HG02852 (cell line): ENCODE data around the gene RUBCN.
"Not testable (repeated sequence)": the region's sequence is repeated elsewhere in the genome, so short reads cannot be mapped to it uniquely, and the experiment has no call there.

Experiments used
- ATAC-seq: cut with Tn5 transposase; IDR thresholded peaks from one replicate; pipeline ENCODE4 v1.9.1; 2021; ENCODE audit warnings: mild to moderate bottlenecking, moderate library complexity; ENCODE audit not compliant: unreplicated experiment

The RUBCN gene

GRCh38 chr3:197621478-197621877 is 115.2 kb downstream of the RUBCN start:
- ATAC-seq, result not testable (repeated sequence)
